ENCODE measurements around the gene RSL24D1.
"Not testable (repeated sequence)": the region's sequence is repeated elsewhere in the genome, so short reads cannot be mapped to it uniquely, and the experiment has no call there.

The RSL24D1 gene

DNA sequence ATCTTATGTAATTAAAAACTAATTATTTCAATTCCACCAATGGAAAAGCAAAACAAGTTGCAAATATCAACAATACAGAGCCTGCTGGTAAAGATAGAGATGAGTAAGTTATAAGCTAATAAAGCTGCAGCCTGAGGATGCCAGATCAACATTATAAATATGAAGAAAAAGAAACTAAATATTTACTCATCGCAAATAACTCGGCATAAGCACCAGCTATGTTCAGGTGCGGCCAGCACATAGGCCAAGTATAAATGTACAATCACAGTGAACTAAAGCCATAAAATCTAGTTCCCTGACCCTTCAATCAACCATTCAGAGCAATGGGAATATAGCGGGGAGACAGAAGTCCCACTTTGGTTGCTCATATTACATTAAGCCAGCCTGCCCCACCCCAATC is 7.7 kb upstream of the RSL24D1 start:
- DNase-seq (ENCODE audit: low read depth), result no peak

DNA sequence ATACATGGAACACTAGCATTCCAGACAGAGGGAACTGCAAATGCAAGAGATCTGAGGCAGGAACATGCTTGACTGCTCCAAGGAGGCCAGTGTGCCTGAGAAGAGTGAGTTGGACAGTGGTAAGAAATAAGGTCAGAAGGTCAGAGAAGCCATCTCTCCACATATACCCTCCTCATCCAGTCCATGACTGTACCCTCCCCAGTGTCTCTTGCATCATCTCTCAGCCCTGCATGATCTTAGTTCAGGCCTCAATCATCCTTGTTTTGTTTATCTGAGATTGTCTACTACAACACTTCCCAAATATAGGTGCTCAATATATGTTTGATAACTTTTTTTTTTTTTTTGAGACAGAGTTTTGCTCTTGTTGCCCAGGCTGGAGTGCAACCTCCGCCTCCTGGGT is 5.5 kb upstream of the RSL24D1 start:
- DNase-seq (ENCODE audit: low read depth), result no peak

DNA sequence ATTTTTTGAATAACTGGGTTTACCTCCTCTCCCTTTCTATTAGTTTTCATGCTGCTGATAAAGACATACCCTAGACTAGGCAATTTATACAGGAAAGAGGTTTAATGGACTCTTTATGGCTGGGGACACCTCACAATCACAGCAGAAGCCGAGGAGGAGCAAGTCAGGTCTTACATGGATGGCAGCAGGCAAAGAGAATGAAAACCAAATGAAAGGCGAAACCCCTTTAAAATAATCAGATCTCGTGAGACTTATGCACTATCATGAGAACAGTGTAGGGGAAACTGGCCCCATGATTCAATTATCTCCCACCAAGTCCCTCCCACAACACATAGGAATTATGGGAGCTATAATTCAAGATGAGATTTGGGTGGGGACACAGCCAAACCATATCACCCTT is 2.0 kb upstream of the RSL24D1 start:
- DNase-seq (ENCODE audit: low read depth), result no peak

DNA sequence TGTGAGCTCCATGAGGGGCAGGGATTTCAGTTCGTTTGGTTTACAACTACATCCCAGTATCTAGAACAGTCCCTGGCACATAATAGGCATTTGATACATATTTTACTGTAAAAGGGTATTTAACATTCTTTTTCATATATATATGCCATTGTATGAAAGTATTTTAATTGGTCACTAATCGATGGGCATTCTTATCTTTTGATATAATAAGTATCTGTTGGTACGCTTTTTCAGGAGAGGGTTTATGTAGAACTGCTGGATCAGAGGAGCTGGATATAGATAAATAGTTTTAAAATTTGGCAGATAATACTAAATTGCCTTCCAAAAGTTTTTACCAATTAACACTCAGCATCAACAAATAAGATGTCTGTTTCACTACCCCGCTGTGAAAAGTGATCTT is 978 bp upstream of the RSL24D1 start:
- no peak for DNase-seq (ENCODE audit: low read depth)

DNA sequence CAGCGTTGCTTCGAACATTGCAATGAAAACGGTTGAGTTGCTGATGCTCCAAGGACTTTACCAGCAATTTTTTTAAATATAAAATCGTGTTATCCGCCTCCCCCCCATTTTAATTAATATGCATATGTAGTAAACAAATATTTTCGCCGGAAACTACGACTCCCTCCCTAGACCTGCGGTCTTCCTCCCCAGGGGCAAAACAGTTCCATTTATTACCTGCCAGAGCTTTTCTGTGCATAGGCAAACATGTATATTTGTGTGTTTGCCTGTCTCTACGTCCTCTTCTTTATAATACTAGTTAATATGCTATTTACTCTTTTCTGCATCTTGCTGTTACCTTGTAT is 593 bp upstream of the RSL24D1 start:
- no peak for DNase-seq (ENCODE audit: low read depth)

DNA sequence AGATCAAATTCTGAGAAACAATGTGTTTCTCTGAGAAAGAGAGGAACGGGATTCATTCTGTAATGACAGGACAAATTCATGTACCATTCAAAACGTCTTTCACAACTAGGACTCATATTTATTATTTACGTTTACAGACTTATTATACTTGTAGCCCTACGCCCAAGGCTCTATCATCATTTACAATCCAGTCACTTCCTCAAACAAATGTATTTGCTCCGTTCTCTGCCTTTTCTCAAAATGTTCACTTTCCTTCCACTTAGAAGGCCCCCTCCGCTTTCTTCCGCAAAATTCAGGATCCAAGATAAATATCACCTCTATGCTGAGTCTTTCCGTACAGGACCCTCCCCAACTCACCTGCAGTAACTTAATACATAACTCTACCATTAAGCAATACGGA is 745 bp downstream of the RSL24D1 start:
- DNase-seq (ENCODE audit: low read depth), result no peak

DNA sequence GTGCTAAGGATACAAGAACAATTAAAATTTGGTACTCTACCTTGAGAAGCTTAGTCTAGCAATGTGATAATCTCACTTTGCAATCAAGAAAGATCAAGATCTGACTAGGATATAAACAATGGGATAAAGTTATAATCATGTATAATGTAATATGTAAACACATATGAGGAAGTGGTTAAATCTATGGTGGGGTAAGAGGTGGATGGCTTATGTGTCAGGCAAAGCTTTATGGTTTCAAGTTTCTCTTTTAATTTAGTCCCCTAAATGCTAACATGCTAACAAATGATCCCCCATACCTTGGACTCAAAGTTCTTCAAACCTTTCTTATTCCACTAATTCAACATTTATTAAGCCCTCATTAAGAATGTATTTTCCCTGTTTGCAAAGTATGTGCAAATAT is 2.5 kb downstream of the RSL24D1 start:
- DNase-seq (ENCODE audit: low read depth), result no peak

DNA sequence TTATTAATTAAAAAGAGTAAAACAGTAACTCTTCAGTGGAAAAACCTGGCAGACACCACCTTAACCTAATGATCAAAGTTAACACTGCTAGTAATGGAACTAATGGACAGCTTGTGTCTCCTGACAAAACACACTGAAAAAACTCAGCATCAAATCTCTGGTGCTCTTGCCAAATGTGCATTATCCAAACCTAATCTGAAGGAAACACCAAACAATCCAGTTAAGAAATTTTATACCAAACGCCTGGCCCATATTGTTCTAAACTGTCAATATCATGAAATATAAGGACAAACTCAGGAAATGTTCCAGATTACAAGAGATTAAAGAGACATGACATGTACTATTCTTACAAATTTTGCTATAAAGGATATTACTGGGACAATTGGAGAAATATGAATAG is 10.4 kb downstream of the RSL24D1 start:
- DNase-seq (ENCODE audit: low read depth), result no peak

DNA sequence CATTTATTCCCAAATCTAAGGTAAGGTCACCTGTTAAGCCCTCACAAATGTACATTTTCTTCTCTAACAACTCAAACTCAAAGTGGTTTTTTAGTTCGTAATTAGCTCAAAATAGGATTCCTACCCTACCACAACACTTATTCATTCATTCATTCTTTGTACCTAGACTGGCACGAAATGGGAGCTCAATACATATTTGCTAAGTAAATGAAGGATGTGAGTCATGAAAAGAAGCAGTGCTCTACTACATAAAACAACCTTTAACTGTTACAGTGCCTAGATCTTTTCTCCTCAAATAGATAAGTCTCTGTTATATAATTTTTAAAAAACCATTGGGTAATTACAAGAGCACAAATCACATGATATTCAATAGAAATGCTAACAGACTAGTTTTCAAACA is 13.1 kb downstream of the RSL24D1 start:
- no peak for DNase-seq (ENCODE audit: low read depth)

DNA sequence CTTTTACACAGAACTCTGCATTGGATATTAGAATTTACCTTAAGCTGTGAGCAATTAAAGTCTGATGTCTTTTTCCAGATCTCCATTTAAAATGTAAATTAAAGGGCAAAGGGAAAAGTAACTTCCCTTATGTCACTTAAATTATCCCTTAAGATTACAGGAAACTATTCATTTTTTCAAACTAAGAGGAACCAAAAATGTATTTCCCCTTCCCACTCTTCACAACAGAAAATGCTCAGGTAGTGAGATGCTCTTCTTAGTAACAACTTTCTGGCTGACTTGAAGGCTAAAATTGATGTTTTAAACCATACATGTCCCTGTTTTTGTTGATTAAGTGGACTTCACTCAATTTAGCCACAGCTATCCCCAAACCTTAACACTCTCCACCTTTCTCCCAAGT is 17.6 kb downstream of the RSL24D1 start:
- no peak for DNase-seq (ENCODE audit: low read depth)

DNA sequence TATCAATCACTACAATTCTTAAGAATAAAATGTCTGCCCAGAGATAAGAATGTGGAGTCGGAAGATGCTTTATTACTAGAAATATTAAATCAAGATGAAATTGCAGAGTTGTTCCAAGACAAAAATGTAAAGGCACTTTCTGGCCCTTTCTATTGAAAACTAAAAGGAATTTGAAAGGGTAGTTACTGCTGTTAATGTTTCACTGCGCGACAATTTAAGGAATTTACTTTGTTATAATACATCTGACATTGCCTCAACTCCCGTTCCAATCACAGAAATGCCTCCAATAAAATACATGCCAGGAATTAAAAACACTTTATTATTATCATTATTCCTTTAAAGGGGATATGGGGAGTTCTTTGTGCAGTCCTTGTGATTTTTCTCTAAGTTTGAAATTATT is 26.4 kb downstream of the RSL24D1 start:
- DNase-seq (ENCODE audit: low read depth), result no peak

DNA sequence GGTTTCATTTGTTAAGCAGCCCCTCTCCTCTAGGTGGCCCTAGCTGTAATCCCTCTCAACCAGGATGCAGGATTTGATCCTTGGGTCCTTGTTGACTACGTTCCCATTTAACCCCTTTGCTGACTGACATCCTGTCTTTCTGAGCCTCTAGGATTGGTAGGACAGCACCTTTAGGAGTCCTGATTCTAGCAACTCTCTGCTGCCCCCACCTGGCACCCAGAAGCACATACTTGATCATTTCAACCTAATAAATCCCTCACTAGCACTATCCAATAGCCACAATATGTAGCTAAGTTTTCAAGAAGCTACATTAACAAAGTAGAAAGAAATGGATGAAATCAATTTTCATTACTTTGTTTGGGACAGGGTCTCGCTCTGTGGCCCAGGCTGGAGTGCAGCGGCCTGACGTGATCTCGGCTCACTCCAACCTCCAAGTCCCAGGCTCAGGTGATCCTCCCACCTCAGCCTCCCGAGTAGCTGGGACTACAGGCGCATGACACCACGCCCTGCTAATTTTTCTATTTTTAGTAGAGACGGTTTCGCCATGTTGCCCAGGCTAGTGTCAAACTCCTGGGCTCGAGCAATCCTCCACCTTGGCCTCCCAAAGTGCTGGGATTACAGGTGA is 28.3 kb downstream of the RSL24D1 start:
- DNase-seq (ENCODE audit: low read depth), result peak; percentile 41

DNA sequence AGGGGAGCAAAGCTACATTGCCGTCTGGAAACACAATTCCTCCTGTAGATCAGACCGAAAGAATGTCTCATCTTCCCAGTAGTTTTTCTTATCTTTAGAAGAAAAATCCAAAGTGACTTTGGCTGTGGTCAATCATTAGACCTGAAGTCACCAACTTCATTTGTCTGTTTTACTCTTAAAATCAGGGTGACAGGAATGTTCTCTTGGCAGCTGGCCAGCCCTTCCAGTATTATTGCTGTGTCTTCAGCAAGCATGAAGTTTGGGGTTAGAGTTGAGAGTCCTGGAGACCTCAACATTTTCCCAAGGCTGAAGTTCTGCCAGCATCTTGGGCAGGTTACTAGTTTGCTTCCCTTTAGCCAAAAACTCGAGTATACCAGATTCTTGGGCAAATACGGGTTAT is 32.5 kb downstream of the RSL24D1 start:
- DNase-seq (ENCODE audit: low read depth), result no peak

DNA sequence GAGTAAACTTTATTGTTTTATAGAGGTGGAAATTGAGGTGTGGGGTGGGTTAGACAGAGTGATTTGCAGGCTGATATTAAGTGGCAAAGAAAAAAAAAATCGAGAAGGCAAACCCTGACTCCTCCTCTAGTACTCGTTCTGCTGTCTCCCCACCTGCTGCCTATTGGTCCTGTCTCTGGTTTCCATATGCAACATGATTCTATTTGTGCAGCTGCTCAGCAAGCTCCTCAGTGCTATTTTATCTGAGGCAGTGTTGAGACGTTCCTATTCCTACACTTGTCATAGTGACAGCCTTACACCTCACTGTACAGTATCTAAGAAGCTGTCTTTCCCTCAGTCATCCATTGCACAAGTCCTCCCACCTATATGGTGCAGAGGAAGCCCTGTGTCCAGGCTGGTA is 45.1 kb downstream of the RSL24D1 start:
- DNase-seq (ENCODE audit: low read depth), result no peak

DNA sequence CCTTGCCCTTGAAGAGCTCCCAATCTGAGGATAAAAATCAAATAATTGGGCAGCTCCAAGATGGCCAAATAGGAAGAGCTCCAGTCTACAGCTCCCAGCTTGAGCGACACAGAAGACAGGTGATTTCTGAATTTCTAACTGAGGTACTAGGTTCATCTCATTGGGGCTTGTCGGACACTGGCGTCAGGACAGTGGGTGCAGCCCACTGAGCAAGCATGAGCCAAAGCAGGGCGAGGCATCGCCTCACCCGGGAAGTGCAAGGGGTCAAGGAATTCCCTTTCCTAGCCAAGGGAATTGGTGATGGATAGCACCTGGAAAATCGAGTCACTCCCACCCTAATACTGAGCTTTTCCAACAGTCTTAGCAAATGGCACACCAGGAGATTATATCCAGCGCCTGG is 53.6 kb downstream of the RSL24D1 start:
- DNase-seq (ENCODE audit: low read depth), result not testable (repeated sequence)

DNA sequence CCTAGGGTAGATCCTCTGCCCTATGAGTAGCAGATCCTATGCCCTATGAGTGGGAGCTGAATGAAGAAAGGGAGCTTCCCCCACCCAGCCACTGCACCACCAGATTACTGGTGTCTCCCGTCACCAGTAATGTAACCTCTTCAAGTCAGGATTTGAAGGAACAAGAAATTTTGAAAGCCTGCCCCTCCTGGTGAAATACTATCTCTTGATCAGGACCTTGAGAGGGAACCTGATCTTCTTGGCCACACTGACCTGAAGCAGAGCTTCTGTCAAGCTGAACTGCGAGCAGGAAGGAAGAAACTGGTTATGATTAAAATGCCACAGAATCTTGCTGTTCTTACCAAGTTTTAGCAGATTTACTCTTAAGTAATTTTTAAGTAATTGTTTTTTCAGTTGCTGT is 62.8 kb downstream of the RSL24D1 start:
- no peak for DNase-seq (ENCODE audit: low read depth)

DNA sequence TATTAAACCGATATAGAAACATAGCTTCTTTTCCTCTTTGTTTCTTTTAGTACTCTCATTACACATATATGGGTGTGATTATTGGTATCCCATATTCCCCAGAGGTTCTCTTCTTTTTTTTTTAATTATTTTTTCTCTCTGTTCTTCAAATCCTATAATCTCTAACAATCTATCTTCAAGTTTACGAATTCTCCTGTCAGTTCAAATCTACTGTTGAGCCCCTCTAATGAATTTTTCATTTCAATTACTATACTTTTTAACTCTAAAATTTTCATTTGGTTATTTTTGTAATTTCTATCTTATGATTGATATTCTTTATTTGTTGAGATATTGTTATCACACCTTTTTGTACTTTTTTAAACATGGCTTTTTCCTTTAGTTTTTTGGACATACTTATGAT is 64.1 kb downstream of the RSL24D1 start:
- DNase-seq (ENCODE audit: low read depth), result no peak
